Chondrocyte (in vitro differentiated cells): ENCODE measurements around the gene CCDC3. TPM values are rescaled to one million over a fixed set of nuclear protein-coding genes. Genes with fewer than 3 reads are reported as not detected.

Source experiments
- DNase-seq: peaks from one replicate; pipeline ENCODE4 v3.0.0; 2021; ENCODE audit warnings: mixed read lengths, low spot score
- H3K27ac Mint-ChIP-seq: one replicate; pipeline ENCODE4 v1.8.0; 2021; ENCODE audit warnings: mild to moderate bottlenecking, moderate library complexity, mixed read lengths; ENCODE audit not compliant: unreplicated experiment
- H3K27me3 Mint-ChIP-seq: 2 replicates; pipeline ENCODE4 v1.8.0; 2021; ENCODE audit warnings: low read depth, mixed read lengths
- H3K36me3 Mint-ChIP-seq: 2 replicates; pipeline ENCODE4 v1.8.0; 2021; ENCODE audit warnings: low read depth, mixed read lengths
- H3K4me1 Mint-ChIP-seq: 2 replicates; pipeline ENCODE4 v1.8.0; 2021; ENCODE audit warnings: low read depth, mild to moderate bottlenecking, mixed read lengths
- H3K4me3 Mint-ChIP-seq: one replicate; pipeline ENCODE4 v1.8.0; 2021; ENCODE audit warnings: mild to moderate bottlenecking, moderate library complexity, mixed read lengths; ENCODE audit not compliant: unreplicated experiment
- H3K9me3 Mint-ChIP-seq: 2 replicates; pipeline ENCODE4 v1.8.0; 2021; ENCODE audit warnings: low read depth, mixed read lengths
- CTCF ChIP-seq: fragments of 200-600 bp; sonication (generic); IDR thresholded peaks from 2 replicates; pipeline ENCODE4 v1.5.0; 2021; ENCODE audit warnings: antibody characterized with exemption, mild to moderate bottlenecking, moderate library complexity
- total RNA-seq: library from RNA; stranded (reverse); gene quantifications from 3 replicates; pipeline ENCODE4 v1.2.1, GENCODE V29; 2021

The CCDC3 gene
- total RNA-seq, 1 donor from 2014 or later: 145 TPM

DNA sequence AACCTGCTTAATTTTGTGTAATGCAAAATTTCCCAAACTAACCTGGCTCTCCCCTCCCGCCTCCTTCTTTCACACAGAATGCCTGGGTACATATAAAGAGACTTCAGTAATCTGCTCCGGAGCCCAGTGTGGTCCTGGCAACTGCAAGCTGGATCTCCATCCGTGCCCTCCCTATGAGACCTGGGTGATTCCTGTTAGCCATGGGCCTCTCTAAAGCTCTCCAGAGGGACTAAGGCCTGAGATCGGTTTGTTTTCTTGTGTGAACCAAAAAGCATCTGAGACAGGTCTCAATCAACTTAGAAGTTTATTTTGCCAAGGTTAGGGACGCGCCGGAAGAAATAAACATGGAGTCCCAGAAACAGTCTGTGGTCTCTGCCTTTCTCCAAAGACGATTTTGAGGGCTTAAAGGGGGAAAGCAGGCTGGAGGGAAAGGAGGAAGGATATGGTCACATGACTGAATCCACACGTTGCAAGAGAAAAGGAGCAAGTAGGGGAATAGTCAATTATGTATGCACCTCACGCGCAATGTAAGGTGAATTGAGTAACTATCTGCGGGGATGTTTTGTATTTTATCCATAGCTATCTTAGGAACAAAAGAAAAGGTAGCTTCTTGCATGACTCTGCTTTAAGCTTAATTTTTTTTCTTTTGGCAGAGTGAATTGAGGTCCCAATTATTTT lies 46.2 kb upstream of the CCDC3 start:
- Mint-ChIP-seq H3K27ac (no peak overlapping the region), H3K27me3 (peaks cover 5% of the 10 kb centered on the region), H3K9me3 (peaks cover 2% of the 10 kb centered on the region)

GRCh38 chr10:13046851-13047528 lies 45.5 kb upstream of the CCDC3 start:
- no peaks in the 10 kb centered on the region for H3K36me3 Mint-ChIP-seq
- H3K27me3 Mint-ChIP-seq: peaks cover 5% of the 10 kb centered on the region
- DNase-seq: no peak
- H3K27ac Mint-ChIP-seq: no peak overlapping the region
- H3K4me3 Mint-ChIP-seq: no peak overlapping the region
- no peak for TF ChIP-seq CTCF
- peaks cover 2% of the 10 kb centered on the region for H3K9me3 Mint-ChIP-seq
- no peaks in the 10 kb centered on the region for H3K4me1 Mint-ChIP-seq

More for the DNA sequence above, 46.2 kb upstream of the CCDC3 start:
- DNase-seq: no peak
- Mint-ChIP-seq H3K4me1 (no peaks in the 10 kb centered on the region), H3K4me3 (no peak overlapping the region), H3K36me3 (no peaks in the 10 kb centered on the region)
- no peak for TF ChIP-seq CTCF

DNA sequence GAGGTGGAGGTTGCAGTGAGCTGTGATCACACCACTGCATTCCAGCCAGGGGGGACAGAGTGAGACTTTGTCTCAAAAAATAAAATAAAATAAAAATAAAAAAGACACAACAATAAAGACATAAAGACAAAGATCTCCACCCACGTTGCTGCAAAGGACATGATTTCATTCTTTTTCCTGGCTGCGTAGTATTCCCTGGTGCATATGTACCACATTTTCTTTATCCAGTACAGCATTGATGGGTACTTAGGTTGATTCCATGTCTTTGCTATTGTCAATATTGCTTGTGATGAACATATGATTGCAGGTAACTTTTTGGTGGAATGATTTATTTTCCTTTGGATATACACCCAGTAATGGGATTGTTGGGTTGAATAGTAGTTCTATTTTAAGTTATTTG lies 42.0 kb upstream of the CCDC3 start:
- TF ChIP-seq CTCF: no peak
- peaks cover 2% of the 10 kb centered on the region for H3K9me3 Mint-ChIP-seq
- no peaks in the 10 kb centered on the region for H3K27me3 Mint-ChIP-seq
- H3K4me1 Mint-ChIP-seq: peaks cover 1% of the 10 kb centered on the region
- no peak for DNase-seq
- H3K36me3 Mint-ChIP-seq: no peaks in the 10 kb centered on the region
- H3K27ac Mint-ChIP-seq: no peak overlapping the region
- H3K4me3 Mint-ChIP-seq: no peak overlapping the region

- H3K27ac Mint-ChIP-seq: no peak overlapping the region
- DNase-seq: no peak
- no peak for TF ChIP-seq CTCF
- peaks cover 30% of the 10 kb centered on the region for H3K4me1 Mint-ChIP-seq
- no peak overlapping the region for H3K4me3 Mint-ChIP-seq
- peaks cover 2% of the 10 kb centered on the region for H3K9me3 Mint-ChIP-seq
- H3K27me3 Mint-ChIP-seq: no peaks in the 10 kb centered on the region
- no peaks in the 10 kb centered on the region for H3K36me3 Mint-ChIP-seq
Measured at GRCh38 chr10:13039761-13040160, 38.2 kb upstream of the CCDC3 start.

- DNase-seq: no peak
- no peaks in the 10 kb centered on the region for H3K36me3 Mint-ChIP-seq
- peak overlapping the region; percentile 13 for H3K27ac Mint-ChIP-seq
- no peaks in the 10 kb centered on the region for H3K27me3 Mint-ChIP-seq
- no peak for TF ChIP-seq CTCF
- H3K4me3 Mint-ChIP-seq: no peak overlapping the region
- no peaks in the 10 kb centered on the region for H3K9me3 Mint-ChIP-seq
- H3K4me1 Mint-ChIP-seq: peaks cover 30% of the 10 kb centered on the region
Measured at GRCh38 chr10:13038391-13038790, 36.9 kb upstream of the CCDC3 start.
